OCI-LY7 (cell line): ENCODE data around the gene B3GNT3. TPM values are rescaled to one million over a fixed set of nuclear protein-coding genes. Genes with fewer than 3 reads are reported as not detected.

Experiments
- BruUV-seq: library from RNA; stranded (reverse); fragments of 400-500 nt; replicated peaks from 2 replicates; lab custom pipeline; 2021; lab: Mats Ljungman, UMichigan
- CTCF ChIA-PET: fragments of 300-600 bp; sonication (Branson Sonifier 250); formaldehyde crosslinking; loops from one replicate; lab custom pipeline; 2022; ENCODE audit warnings: antibody characterized with exemption; ENCODE audit not compliant: unreplicated experiment; lab: Charles Lee
- POLR2A ChIA-PET: fragments of 300-600 bp; sonication (Branson Sonifier 250); formaldehyde crosslinking; loops from one replicate; lab custom pipeline; 2022; ENCODE audit warnings: antibody characterized with exemption; lab: Charles Lee
- DNase-seq: peaks from one replicate; pipeline ENCODE4 v3.0.0-alpha.2; 2015; ENCODE audit warnings: low spot score
- H2AFZ ChIP-seq: fragments of 200-600 bp; sonication (generic), shearing (Covaris generic); 2 replicates; pipeline ENCODE4 v1.6.1; 2014; ENCODE audit warnings: mild to moderate bottlenecking, antibody characterized with exemption, low read length, moderate library complexity
- H3K27ac ChIP-seq: fragments of 200-600 bp; sonication (generic); 2 replicates; pipeline ENCODE4 v1.5.1; 2014; ENCODE audit warnings: mixed run types, low read depth, mild to moderate bottlenecking, moderate library complexity, low read length, inconsistent platforms; ENCODE audit not compliant: poor library complexity, severe bottlenecking
- H3K36me3 ChIP-seq: fragments of 200-600 bp; sonication (generic); 2 replicates; pipeline ENCODE4 v1.6.1; 2014; ENCODE audit warnings: mild to moderate bottlenecking, antibody characterized with exemption, low read length, moderate library complexity, mixed read lengths; ENCODE audit not compliant: insufficient read depth
- H3K4me1 ChIP-seq: fragments of 200-600 bp; sonication (generic); 2 replicates; pipeline ENCODE4 v1.5.1; 2014; ENCODE audit warnings: mild to moderate bottlenecking, low read length; ENCODE audit not compliant: insufficient read depth, poor library complexity, severe bottlenecking
- H3K4me2 ChIP-seq: fragments of 200-600 bp; sonication (generic); 2 replicates; pipeline ENCODE4 v1.6.1; 2014; ENCODE audit warnings: mild to moderate bottlenecking, low read length
- H3K4me3 ChIP-seq: fragments of 200-600 bp; sonication (generic); 2 replicates; pipeline ENCODE4 v1.5.1; 2014; ENCODE audit warnings: mild to moderate bottlenecking, low read depth, low read length; ENCODE audit not compliant: poor library complexity, severe bottlenecking
- H3K79me2 ChIP-seq: fragments of 200-600 bp; sonication (generic); 2 replicates; pipeline ENCODE4 v1.6.1; 2016; ENCODE audit warnings: low read depth, mild to moderate bottlenecking, low read length, moderate library complexity, mixed read lengths; ENCODE audit not compliant: insufficient read depth
- H3K9me2 ChIP-seq: fragments of 200-600 bp; sonication (generic); 2 replicates; pipeline ENCODE4 v1.6.1; 2016; ENCODE audit warnings: mild to moderate bottlenecking, low read length, mixed read lengths; ENCODE audit not compliant: insufficient read depth
- H3K9me3 ChIP-seq: fragments of 200-600 bp; sonication (generic); 2 replicates; pipeline ENCODE4 v1.6.1; 2014; ENCODE audit warnings: mild to moderate bottlenecking, mixed run types, low read length, mixed read lengths
- H4K20me1 ChIP-seq: fragments of 200-600 bp; sonication (generic); 2 replicates; pipeline ENCODE4 v1.6.1; 2014; ENCODE audit warnings: mild to moderate bottlenecking, antibody characterized with exemption, low read length, moderate library complexity, mixed read lengths; ENCODE audit not compliant: insufficient read depth
- EZH2phosphoT487 ChIP-seq: fragments of 200-600 bp; sonication (generic); IDR thresholded peaks from 2 replicates; pipeline ENCODE4 v1.6.1; 2018; ENCODE audit warnings: low read depth, borderline replicate concordance, mild to moderate bottlenecking, mixed run types, antibody characterized with exemption, low read length, moderate library complexity, mixed read lengths
- intact Hi-C: fragments of 100-400 bp; cut with micrococcal nuclease; formaldehyde crosslinking; loops from one replicate; pipeline ENCODE4 v1.10.0; 2022; ENCODE audit not compliant: unreplicated experiment
- total RNA-seq, 2 experiments: library from RNA; depleted of rRNA in 1 of 2; stranded (reverse); fragments of >200 nt in 1 of 2; shearing (Covaris generic) in 1 of 2; gene quantifications; 2 replicates each; pipeline ENCODE4 v1.2.3, GENCODE V29; 2014 to 2022
- TF ChIP-seq, protein P1 (sequence below): fragments of 200-600 bp; sonication (generic); conservative IDR thresholded peaks from 2 replicates; pipeline ENCODE4 v1.5.1; 2014; ENCODE audit warnings: mild to moderate bottlenecking, antibody characterized with exemption, low read length, moderate library complexity, mixed read lengths

The B3GNT3 gene
- total RNA-seq, 2 experiments from 2014 or later, result not detected

DNA sequence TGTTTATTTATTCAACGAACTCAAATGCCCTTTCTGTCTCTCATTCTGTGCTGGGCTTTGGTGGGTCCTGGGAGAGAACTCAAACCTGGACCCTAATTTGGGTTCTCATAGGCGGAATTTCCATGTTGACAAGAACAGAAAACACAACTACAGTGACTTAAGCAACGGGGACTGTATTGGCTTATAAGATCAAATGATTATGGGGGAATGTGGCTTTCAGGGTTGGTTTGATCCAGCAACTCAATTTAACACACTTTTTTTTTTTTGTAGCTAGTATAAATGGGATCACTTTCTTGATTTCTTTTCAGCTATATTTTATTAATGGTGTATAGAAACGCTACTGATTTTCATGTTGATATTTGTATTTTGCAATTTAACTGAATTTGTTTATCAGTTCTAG, 33.8 kb upstream of the B3GNT3 start:
- no peak overlapping the region for H2AFZ ChIP-seq
- TF ChIP-seq EZH2phosphoT487, result no peak
- TF ChIP-seq, protein P1, sequence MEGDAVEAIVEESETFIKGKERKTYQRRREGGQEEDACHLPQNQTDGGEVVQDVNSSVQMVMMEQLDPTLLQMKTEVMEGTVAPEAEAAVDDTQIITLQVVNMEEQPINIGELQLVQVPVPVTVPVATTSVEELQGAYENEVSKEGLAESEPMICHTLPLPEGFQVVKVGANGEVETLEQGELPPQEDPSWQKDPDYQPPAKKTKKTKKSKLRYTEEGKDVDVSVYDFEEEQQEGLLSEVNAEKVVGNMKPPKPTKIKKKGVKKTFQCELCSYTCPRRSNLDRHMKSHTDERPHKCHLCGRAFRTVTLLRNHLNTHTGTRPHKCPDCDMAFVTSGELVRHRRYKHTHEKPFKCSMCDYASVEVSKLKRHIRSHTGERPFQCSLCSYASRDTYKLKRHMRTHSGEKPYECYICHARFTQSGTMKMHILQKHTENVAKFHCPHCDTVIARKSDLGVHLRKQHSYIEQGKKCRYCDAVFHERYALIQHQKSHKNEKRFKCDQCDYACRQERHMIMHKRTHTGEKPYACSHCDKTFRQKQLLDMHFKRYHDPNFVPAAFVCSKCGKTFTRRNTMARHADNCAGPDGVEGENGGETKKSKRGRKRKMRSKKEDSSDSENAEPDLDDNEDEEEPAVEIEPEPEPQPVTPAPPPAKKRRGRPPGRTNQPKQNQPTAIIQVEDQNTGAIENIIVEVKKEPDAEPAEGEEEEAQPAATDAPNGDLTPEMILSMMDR, result no peak
- no peaks in the 10 kb centered on the region for H4K20me1 ChIP-seq
- no TSS peak for BruUV-seq
- no peaks in the 10 kb centered on the region for H3K9me3 ChIP-seq
- H3K4me2 ChIP-seq, result no peak overlapping the region
- DNase-seq, result no peak
- ChIA-PET POLR2A (interaction anchor here (1.2 to 1.3 kb wide), 2 partner anchors 12 to 21 kb away, joined by 3 to 4 read pairs; no protein-coding TSS in a partner anchor), CTCF (no interaction called here)
- H3K79me2 ChIP-seq, result peaks cover 10% of the 10 kb centered on the region; the same call in 1 of the 2 replicates
- peak overlapping the region; percentile 37 for H3K27ac ChIP-seq
- no peak overlapping the region for H3K4me3 ChIP-seq
- intact Hi-C loops, result no loop called here
- peaks cover 27% of the 10 kb centered on the region for H3K4me1 ChIP-seq
- H3K36me3 ChIP-seq, result peaks cover 94% of the 10 kb centered on the region
- H3K9me2 ChIP-seq, result no peaks in the 10 kb centered on the region

DNA sequence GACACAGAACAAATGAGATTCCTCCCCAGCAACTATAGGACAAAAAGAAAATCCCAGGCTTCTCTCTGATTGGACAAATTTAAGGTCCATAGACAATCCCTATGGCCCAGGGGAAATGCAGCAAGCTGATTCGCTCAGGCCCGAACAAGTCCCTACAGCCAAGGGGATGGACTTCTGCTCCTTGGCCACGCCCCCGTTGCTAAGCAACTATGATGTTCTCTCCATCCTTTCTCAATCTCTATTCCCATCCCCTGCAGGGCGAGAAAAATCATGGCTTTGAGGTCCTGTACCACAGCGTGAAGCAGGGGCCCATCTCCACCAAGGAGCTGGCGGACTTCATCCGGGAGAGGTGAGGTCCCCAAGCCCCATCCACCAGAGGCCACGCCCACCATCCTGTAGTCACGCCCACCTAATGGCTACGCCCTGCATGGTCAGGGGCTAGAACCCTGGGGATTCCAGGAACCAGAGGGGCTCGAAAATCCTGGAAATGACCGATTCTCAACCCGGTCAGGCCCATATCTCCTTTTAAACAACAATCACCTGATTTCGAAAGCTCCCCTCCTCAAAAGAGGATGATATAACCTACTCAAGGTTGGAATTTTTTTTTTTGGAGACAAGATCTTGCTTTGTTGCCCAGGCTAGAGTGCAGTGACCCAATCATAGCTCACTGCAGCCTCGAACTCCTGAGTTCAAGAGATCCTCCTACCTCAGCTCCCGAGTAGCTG, 32.3 kb upstream of the B3GNT3 start:
- CTCF ChIA-PET, result interaction anchor here (1.3 kb wide), 1 partner anchor 13 kb away, joined by 4 read pairs; no protein-coding TSS in a partner anchor
- Histone ChIP-seq H3K9me2 (no peaks in the 10 kb centered on the region), H4K20me1 (no peaks in the 10 kb centered on the region), H3K4me2 (no peak overlapping the region), H3K79me2 (0 out of 2 replicates have a peak, but pooled peaks cover 5% of the 10 kb centered on the region), H3K27ac (no peak overlapping the region), H3K9me3 (no peaks in the 10 kb centered on the region), H3K4me3 (no peak overlapping the region), H2AFZ (no peak overlapping the region), H3K4me1 (peaks cover 30% of the 10 kb centered on the region), H3K36me3 (peaks cover 94% of the 10 kb centered on the region)
- intact Hi-C loops, result no loop called here
- TF ChIP-seq, protein P1, result no peak
- TF ChIP-seq EZH2phosphoT487, result no peak
- BruUV-seq, result no TSS peak
- POLR2A ChIA-PET, result interaction anchor here (1.3 kb wide), 1 partner anchor 11 kb away, joined by 3 read pairs; the partner anchor contains the start of gene FCHO1
- peak; percentile 68 for DNase-seq

DNA sequence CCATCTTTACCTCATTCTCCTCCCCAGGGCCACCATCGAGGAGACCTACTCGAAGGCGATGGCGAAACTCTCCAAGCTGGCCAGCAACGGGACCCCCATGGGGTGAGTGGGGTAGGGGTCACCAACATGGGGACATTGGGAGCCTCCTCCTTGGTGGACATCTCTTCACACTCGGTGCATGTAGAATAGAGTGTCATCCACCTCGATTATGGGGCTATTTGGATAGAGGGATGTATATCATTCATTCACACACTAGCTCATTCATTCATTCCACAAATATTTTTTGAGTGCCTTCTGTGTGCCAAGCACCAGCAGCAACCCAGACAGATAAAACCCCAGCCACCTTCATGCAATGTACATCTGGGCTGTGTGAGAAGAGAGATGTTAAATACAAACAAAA, 30.6 kb upstream of the B3GNT3 start:
- no peaks in the 10 kb centered on the region for H3K9me3 ChIP-seq
- ChIA-PET CTCF (interaction anchor here (0.6 kb wide), 1 partner anchor 9 kb away, joined by 3 read pairs; no protein-coding TSS in a partner anchor), POLR2A (no interaction called here)
- TF ChIP-seq, protein P1, result no peak
- TF ChIP-seq EZH2phosphoT487, result no peak
- H3K36me3 ChIP-seq, result peaks cover 93% of the 10 kb centered on the region
- no peak overlapping the region for H3K27ac ChIP-seq
- 0 out of 2 replicates have a peak, but pooled peaks cover 5% of the 10 kb centered on the region for H3K79me2 ChIP-seq
- no peak overlapping the region for H3K4me2 ChIP-seq
- DNase-seq, result no peak
- BruUV-seq, result no TSS peak
- H3K4me1 ChIP-seq, result peaks cover 29% of the 10 kb centered on the region
- no peak overlapping the region for H2AFZ ChIP-seq
- H4K20me1 ChIP-seq, result no peaks in the 10 kb centered on the region
- no peaks in the 10 kb centered on the region for H3K9me2 ChIP-seq
- no peak overlapping the region for H3K4me3 ChIP-seq
- intact Hi-C loops, result no loop called here
